H1 (cell line): ENCODE measurements around the gene CAPN6. TPM values are rescaled to one million over a fixed set of nuclear protein-coding genes. Genes with fewer than 3 reads are reported as not detected.

Experiments
- CTCF ChIA-PET: fragments of 300-600 bp; sonication (Branson Sonifier 250); formaldehyde crosslinking; loops from one replicate; lab custom pipeline; 2021; ENCODE audit not compliant: partially characterized antibody; lab: Charles Lee
- POLR2A ChIA-PET: fragments of 300-600 bp; sonication (Branson Sonifier 250); formaldehyde crosslinking; loops from one replicate; lab custom pipeline; 2021; ENCODE audit warnings: inconsistent platforms; ENCODE audit not compliant: partially characterized antibody; lab: Charles Lee
- DNase-seq, 2 experiments: peaks; one replicate each; pipeline versions ENCODE4 v3.0.0 to v3.0.0-alpha.2; 2010 to 2022; ENCODE audit warnings: low spot score in 2 of 2, low read depth in 1 of 2, mixed read lengths in 1 of 2
- FAIRE-seq: peaks from 2 replicates; lab custom pipeline; 2011; peaks lifted over from hg19 to GRCh38; lab: Jason Lieb, UNC
- H2AFZ ChIP-seq: 2 replicates; pipeline ENCODE4 v1.8.1; 2012; ENCODE audit warnings: low read length, inconsistent platforms
- H2AK5ac ChIP-seq: 2 replicates; pipeline ENCODE4 v1.6.1; 2013; ENCODE audit warnings: low read depth, low read length
- H2BK120ac ChIP-seq: replicated peaks from 2 replicates; pipeline ENCODE3; 2013; ENCODE audit warnings: low read depth, low read length, inconsistent platforms
- H2BK12ac ChIP-seq: 2 replicates; pipeline ENCODE4 v1.6.1; 2013; ENCODE audit warnings: low read depth, low read length
- H2BK15ac ChIP-seq: 2 replicates; pipeline ENCODE4 v1.6.1; 2013; ENCODE audit warnings: low read length
- H2BK20ac ChIP-seq: 2 replicates; pipeline ENCODE4 v1.6.1; 2013; ENCODE audit warnings: low read length
- H2BK5ac ChIP-seq: 2 replicates; pipeline ENCODE4 v1.6.1; 2013; ENCODE audit warnings: low read depth, low read length
- H3K14ac ChIP-seq: 2 replicates; pipeline ENCODE4 v1.6.1; 2013; ENCODE audit warnings: inconsistent platforms; ENCODE audit not compliant: insufficient read length
- H3K18ac ChIP-seq: 2 replicates; pipeline ENCODE4 v1.6.1; 2013; ENCODE audit warnings: low read length; ENCODE audit errors: extremely low read depth
- H3K23ac ChIP-seq: 2 replicates; pipeline ENCODE4 v1.6.1; 2013; ENCODE audit warnings: inconsistent platforms; ENCODE audit not compliant: insufficient read length
- H3K23me2 ChIP-seq: 2 replicates; pipeline ENCODE4 v1.6.1; 2013; ENCODE audit warnings: low read depth, low read length
- H3K27ac ChIP-seq: 2 replicates; pipeline ENCODE4 v1.6.1; 2011; ENCODE audit warnings: low read depth, low read length, inconsistent platforms
- H3K27me3 ChIP-seq, 4 experiments: replicated peaks in 1 of 4; 1 replicate in 1 of 4; 2 replicates in 3 of 4; pipeline versions ENCODE4 v1.6.1 to v1.8.1; 2011 to 2013; ENCODE audit warnings: low read length in 3 of 4, mild to moderate bottlenecking in 3 of 4, inconsistent platforms in 2 of 4, mixed read lengths in 2 of 4, moderate library complexity in 1 of 4; ENCODE audit not compliant: control insufficient read depth in 3 of 4, insufficient read depth in 3 of 4; ENCODE audit errors: extremely low read depth in 1 of 4
- H3K36me3 ChIP-seq, 4 experiments: 2 replicates each; pipeline versions ENCODE4 v1.6.1 to v1.8.1; 2011 to 2013; ENCODE audit warnings: mild to moderate bottlenecking in 4 of 4, low read length in 3 of 4, moderate library complexity in 2 of 4, control low read depth in 1 of 4, inconsistent platforms in 1 of 4; ENCODE audit not compliant: insufficient read depth in 4 of 4, control insufficient read depth in 2 of 4
- H3K4ac ChIP-seq: replicated peaks from 2 replicates; pipeline ENCODE3; 2013; ENCODE audit warnings: low read length, low read depth, mixed read lengths, inconsistent platforms; ENCODE audit not compliant: insufficient read length
- H3K4me1 ChIP-seq, 4 experiments: replicated peaks in 1 of 4; 1 replicate in 1 of 4; 2 replicates in 3 of 4; pipeline versions ENCODE4 v1.6.1 to v1.8.1; 2011 to 2013; ENCODE audit warnings: low read length in 3 of 4, inconsistent platforms in 2 of 4, mixed read lengths in 1 of 4; ENCODE audit not compliant: insufficient read depth in 4 of 4, control insufficient read depth in 3 of 4
- H3K4me2 ChIP-seq, 2 experiments: 2 replicates each; pipeline versions ENCODE4 v1.6.1 to v1.8.1; 2011 to 2013; ENCODE audit warnings: low read depth in 2 of 2, low read length in 2 of 2, control low read depth in 1 of 2, inconsistent platforms in 1 of 2, mild to moderate bottlenecking in 1 of 2; ENCODE audit not compliant: insufficient read depth in 1 of 2
- H3K4me3 ChIP-seq, 4 experiments: fragments of 200-600, 300-600 bp in 1 of 4; sonication (generic), shearing (Covaris generic), sonication (Bioruptor Twin) in 1 of 4; 2 replicates each; pipeline versions ENCODE4 v1.5.1 to v1.8.1; 2011 to 2016; ENCODE audit warnings: low read length in 4 of 4, low read depth in 3 of 4, control low read depth in 2 of 4, inconsistent platforms in 2 of 4, mild to moderate bottlenecking in 2 of 4, mixed read lengths in 1 of 4, moderate library complexity in 1 of 4; ENCODE audit not compliant: insufficient read depth in 2 of 4; ENCODE audit errors: extremely low read depth in 1 of 4
- H3K56ac ChIP-seq: replicated peaks from 2 replicates; pipeline ENCODE3; 2013; ENCODE audit warnings: low read depth, mild to moderate bottlenecking, mixed read lengths, low read length, inconsistent platforms; ENCODE audit not compliant: insufficient read length
- H3K79me1 ChIP-seq: 2 replicates; pipeline ENCODE4 v1.6.1; 2013; ENCODE audit warnings: low read depth, low read length, control low read depth
- H3K79me2 ChIP-seq, 2 experiments: 2 replicates each; pipeline versions ENCODE4 v1.6.1 to v1.8.1; 2012 to 2013; ENCODE audit warnings: low read length in 2 of 2, mild to moderate bottlenecking in 2 of 2, inconsistent platforms in 1 of 2; ENCODE audit not compliant: insufficient read depth in 2 of 2, control insufficient read depth in 1 of 2
- H3K9ac ChIP-seq, 4 experiments: replicated peaks in 1 of 4; 1 replicate in 1 of 4; 2 replicates in 3 of 4; pipeline versions ENCODE4 v1.6.1 to v1.8.1; 2011 to 2013; ENCODE audit warnings: low read depth in 3 of 4, low read length in 3 of 4, control low read depth in 2 of 4, mild to moderate bottlenecking in 2 of 4, moderate library complexity in 2 of 4, inconsistent platforms in 1 of 4; ENCODE audit errors: extremely low read depth in 1 of 4
- H3K9me3 ChIP-seq, 2 experiments: 2 replicates each; pipeline versions ENCODE4 v1.6.1 to v1.8.1; 2012 to 2013; ENCODE audit warnings: mild to moderate bottlenecking in 2 of 2, moderate library complexity in 2 of 2, control low read depth in 1 of 2, inconsistent platforms in 1 of 2, low read depth in 1 of 2, low read length in 1 of 2, mixed read lengths in 1 of 2; ENCODE audit not compliant: insufficient read depth in 2 of 2
- H4K20me1 ChIP-seq, 2 experiments: replicated peaks in 1 of 2; 2 replicates each; pipeline versions ENCODE3 to v1.8.1; 2011 to 2013; ENCODE audit warnings: inconsistent platforms in 2 of 2, low read length in 2 of 2, mild to moderate bottlenecking in 1 of 2; ENCODE audit not compliant: insufficient read depth in 2 of 2, control insufficient read depth in 1 of 2
- H4K5ac ChIP-seq: 2 replicates; pipeline ENCODE4 v1.6.1; 2013; ENCODE audit warnings: low read length, low read depth, mixed read lengths, inconsistent platforms; ENCODE audit not compliant: insufficient read length
- H4K8ac ChIP-seq: 2 replicates; pipeline ENCODE4 v1.8.0; 2013; ENCODE audit warnings: mild to moderate bottlenecking, moderate library complexity, low read length, inconsistent platforms; ENCODE audit not compliant: insufficient read depth; ENCODE audit errors: extremely low read depth
- H4K91ac ChIP-seq: replicated peaks from 2 replicates; pipeline ENCODE3; 2013; ENCODE audit warnings: low read length, mixed read lengths, inconsistent platforms; ENCODE audit not compliant: insufficient read length
- BCL11A ChIP-seq, 2 experiments: IDR thresholded peaks; one replicate each; pipeline ENCODE4 v1.6.1; 2011; ENCODE audit warnings: low read depth in 2 of 2, low read length in 2 of 2, mild to moderate bottlenecking in 2 of 2
- BRCA1 ChIP-seq: IDR thresholded peaks from 2 replicates; pipeline ENCODE4 v1.6.1; 2012; ENCODE audit warnings: low read depth, low read length, improper control_type of control experiment
- CBX5 ChIP-seq: fragments of 300-800, 300-1000 bp; sonication (generic); IDR thresholded peaks from 2 replicates; pipeline ENCODE4 v1.7.1; 2016; ENCODE audit warnings: antibody characterized with exemption, low read length, low read depth
- CHD1 ChIP-seq: IDR thresholded peaks from 2 replicates; pipeline ENCODE4 v1.6.1; 2012; ENCODE audit warnings: low read depth, low read length, improper control_type of control experiment
- CREB1 ChIP-seq: IDR thresholded peaks from 2 replicates; pipeline ENCODE4 v1.6.1; 2012; ENCODE audit warnings: inconsistent platforms
- EP300 ChIP-seq, 2 experiments: IDR thresholded peaks; 1 replicate in 1 of 2; 2 replicates in 1 of 2; pipeline ENCODE4 v1.6.1; 2011 to 2012; ENCODE audit warnings: low read depth in 2 of 2, low read length in 2 of 2, mild to moderate bottlenecking in 2 of 2, borderline replicate concordance in 1 of 2, inconsistent platforms in 1 of 2, moderate library complexity in 1 of 2
- FOSL1 ChIP-seq: IDR thresholded peaks from 2 replicates; pipeline ENCODE4 v1.6.1; 2011; ENCODE audit warnings: mild to moderate bottlenecking, low read depth, low read length, moderate library complexity; ENCODE audit not compliant: insufficient read depth
- HDAC6 ChIP-seq: IDR thresholded peaks from one replicate; pipeline ENCODE4 v1.7.1; 2012; ENCODE audit warnings: low read depth, mild to moderate bottlenecking, inconsistent platforms, low read length, moderate library complexity
- POU5F1 ChIP-seq: IDR thresholded peaks from 2 replicates; pipeline ENCODE4 v1.6.1; 2011; ENCODE audit warnings: low read depth, mild to moderate bottlenecking, low read length, moderate library complexity
- RAD21 ChIP-seq, 2 experiments: IDR thresholded peaks in 1 of 2; conservative IDR thresholded peaks in 1 of 2; 2 replicates each; pipeline ENCODE4 v1.6.1; 2011; ENCODE audit warnings: low read depth in 2 of 2, low read length in 2 of 2, improper control_type of control experiment in 1 of 2, inconsistent platforms in 1 of 2, mild to moderate bottlenecking in 1 of 2, moderate library complexity in 1 of 2
- RBBP5 ChIP-seq: IDR thresholded peaks from 2 replicates; pipeline ENCODE4 v1.7.1; 2012; ENCODE audit warnings: low read depth, mild to moderate bottlenecking, inconsistent platforms, low read length, moderate library complexity, borderline replicate concordance
- SAP30 ChIP-seq: fragments of 300-600 bp; sonication (generic); IDR thresholded peaks from 2 replicates; pipeline ENCODE4 v1.7.1; 2012; ENCODE audit warnings: low read length, moderate library complexity, mild to moderate bottlenecking, inconsistent platforms; ENCODE audit not compliant: insufficient read depth, insufficient replicate concordance
- SRF ChIP-seq: IDR thresholded peaks from 2 replicates; pipeline ENCODE4 v1.6.1; 2011; ENCODE audit warnings: mild to moderate bottlenecking, low read depth, low read length, moderate library complexity
- SUZ12 ChIP-seq: fragments of 200-600 bp; sonication (generic); IDR thresholded peaks from 2 replicates; pipeline ENCODE4 v1.6.1; 2012; ENCODE audit warnings: mild to moderate bottlenecking, inconsistent platforms, low read length, moderate library complexity, mixed read lengths
- TAF1 ChIP-seq: IDR thresholded peaks from 2 replicates; pipeline ENCODE4 v1.6.1; 2011; ENCODE audit warnings: mild to moderate bottlenecking, low read depth, low read length
- WGBS, 2 experiments: shearing (Covaris generic) in 1 of 2; methylation state at CpG; one replicate each; pipeline versions ENCODE4 v1.1.6 to v1.1.7; 2013 to 2015; ENCODE audit warnings: low lambda C conversion rate in 2 of 2, mixed read lengths in 2 of 2, inconsistent platforms in 1 of 2, low coverage in 1 of 2, missing lambda C conversion rate in 1 of 2; ENCODE audit not compliant: insufficient replicate concordance in 2 of 2, insufficient coverage in 1 of 2, insufficient read length in 1 of 2; ENCODE audit errors: extremely low coverage in 1 of 2, missing lambda C conversion rate in 1 of 2; 5-methylcytosine and 5-hydroxymethylcytosine counted together
- polyA plus RNA-seq, 7 experiments: library from polyadenylated mRNA; depleted of rRNA in 3 of 7; stranded (reverse) in 5 of 7; unstranded in 2 of 7; fragments of >200 nt in 5 of 7; fragments of 200-250 nt in 2 of 7; gene quantifications; 1 replicate in 5 of 7; 2 replicates in 1 of 7; 4 replicates in 1 of 7; pipeline versions ENCODE4 v1.2.1 to v1.2.3, GENCODE V29; 2011 to 2013; ENCODE audit warnings: missing spikeins in 2 of 7, mixed read lengths in 2 of 7
- total RNA-seq: library from RNA; stranded (reverse); fragmentation: NEBNext Ultra II Directional; extraction: Animal tissue kit (Norgen Biotek cat#: 25700); gene quantifications from 2 replicates; pipeline ENCODE4 v1.2.1, GENCODE V29; 2021

CAPN6 gene
- total and polyA plus RNA-seq, 2 of the 8 experiments (the other 6 are each of a cell fraction or from before 2014, with no cell fraction given) = 5.3 to 10.6 TPM

DNA sequence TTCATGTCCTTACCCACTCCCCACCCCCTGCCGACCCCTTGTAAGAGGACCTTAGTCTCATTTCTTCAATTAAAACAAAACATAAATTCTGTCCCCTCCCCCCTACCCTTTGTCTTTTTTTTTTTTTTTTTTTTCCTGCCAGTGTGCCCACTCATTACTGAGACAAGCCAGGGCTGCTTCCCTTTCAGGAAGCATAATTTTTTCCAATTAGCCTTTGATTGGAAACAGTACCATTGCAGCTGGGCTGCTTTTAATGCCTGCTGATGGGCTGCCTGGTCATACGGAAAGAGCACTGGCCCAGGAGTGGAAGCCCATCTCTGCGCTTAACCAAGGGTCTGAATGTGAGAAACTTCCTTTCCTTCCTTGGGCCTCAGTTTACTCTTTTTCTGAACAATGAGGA lies 18.6 kb upstream of the CAPN6 start:
- H4K5ac ChIP-seq = no peak overlapping the region
- no peak overlapping the region for H2BK15ac ChIP-seq
- no peaks in the 10 kb centered on the region for H3K79me1 ChIP-seq
- H4K8ac ChIP-seq = no peak overlapping the region
- no peak overlapping the region for H3K23ac ChIP-seq
- no peak overlapping the region for H3K18ac ChIP-seq
- FAIRE-seq (no peak), DNase-seq (no peak)
- no peak overlapping the region for H2BK5ac ChIP-seq
- H3K4me3 ChIP-seq = no peak overlapping the region
- H2BK20ac ChIP-seq = no peak overlapping the region
- no peaks in the 10 kb centered on the region for H3K36me3 ChIP-seq
- H3K4me1 ChIP-seq = no peaks in the 10 kb centered on the region
- H3K27me3 ChIP-seq = no peaks in the 10 kb centered on the region
- WGBS, 2 experiments = 100% methylated on average over 2 of the region's 3 CpGs; no CpG with 5 or more reads in 1 of the 2 experiments
- no peak overlapping the region for H3K4ac ChIP-seq
- no peaks in the 10 kb centered on the region for H3K23me2 ChIP-seq
- H2BK120ac ChIP-seq = no peak overlapping the region
- H3K27ac ChIP-seq = no peak overlapping the region
- H3K9me3 ChIP-seq = no peaks in the 10 kb centered on the region
- no peak overlapping the region for H3K14ac ChIP-seq
- ChIA-PET POLR2A (no interaction called here), CTCF (interaction anchor here (0.9 kb wide), 1 partner anchor 119 kb away, joined by 3 read pairs; no protein-coding TSS in a partner anchor)
- no peak overlapping the region for H2BK12ac ChIP-seq
- H4K91ac ChIP-seq = no peak overlapping the region
- H3K79me2 ChIP-seq = no peaks in the 10 kb centered on the region
- H4K20me1 ChIP-seq = no peaks in the 10 kb centered on the region
- no peak overlapping the region for H3K4me2 ChIP-seq
- H3K56ac ChIP-seq = no peak overlapping the region
- no peak overlapping the region for H3K9ac ChIP-seq
- H2AK5ac ChIP-seq = no peak overlapping the region
- H2AFZ ChIP-seq = no peak overlapping the region
- TF ChIP-seq FOSL1 = no peak
- TF ChIP-seq BCL11A (IDR thresholded peaks at IDR 0.05; ENCODE audit: low read depth in 2 of 2, low read length in 2 of 2) = no peak
- no peak for TF ChIP-seq BRCA1
- TF ChIP-seq HDAC6 = no peak
- no peak for TF ChIP-seq CHD1
- TF ChIP-seq RBBP5 = no peak
- no peak for TF ChIP-seq SAP30
- TF ChIP-seq CREB1 = no peak
- TF ChIP-seq CBX5 = no peak
- no peak for TF ChIP-seq SRF
- no peak for TF ChIP-seq POU5F1
- TF ChIP-seq TAF1 = no peak
- TF ChIP-seq EP300 (IDR thresholded peaks at IDR 0.05; ENCODE audit: borderline replicate concordance in 1 of 2, low read depth in 2 of 2, low read length in 2 of 2) = no peak
- no peak for TF ChIP-seq SUZ12
- no peak for TF ChIP-seq RAD21 (IDR thresholded peaks at IDR 0.05 in 1 of 2, conservative IDR thresholded peaks at IDR 0.05 in 1 of 2; ENCODE audit: low read depth in 2 of 2, low read length in 2 of 2)
